Hematopoietic multipotent progenitor cell treated with erythropoietin and hydrocortisone succinate and interleukin-3 and kit ligand, for 17 days (in vitro differentiated cells): Measurements from ENCODE around the gene DLST.
A peak's percentile ranks its signal among the peaks of the same experiment; 100 is the strongest.
"Not testable (repeated sequence)": the region's sequence is repeated elsewhere in the genome, so short reads cannot be mapped to it uniquely, and the experiment has no call there.

Experiments
- DNase-seq: peaks from one replicate; pipeline ENCODE4 v3.0.0-alpha.2; 2015; ENCODE audit warnings: low spot score

DLST gene

GRCh38 chr14:74917646-74918081 lies 35.9 kb downstream of the DLST start:
- DNase-seq: no peak

- no peak for DNase-seq
Observed at GRCh38 chr14:74918380-74918779, 36.7 kb downstream of the DLST start.

- no peak for DNase-seq
Observed at GRCh38 chr14:74919421-74920165, 37.9 kb downstream of the DLST start.

GRCh38 chr14:74920281-74920680 lies 38.6 kb downstream of the DLST start:
- DNase-seq: no peak

GRCh38 chr14:74921053-74921620 lies 39.4 kb downstream of the DLST start:
- no peak for DNase-seq

GRCh38 chr14:74921987-74922751 lies 40.5 kb downstream of the DLST start:
- DNase-seq: no peak

GRCh38 chr14:74922752-74923401 lies 41.2 kb downstream of the DLST start, which contains the start of gene RPS6KL1:
Gene RPS6KL1 (minus strand): TSS chr14:74923260. CDS start chr14:74921541, 1,719 bp downstream.
- DNase-seq: peak; percentile 71

- no peak for DNase-seq
Observed at GRCh38 chr14:74924061-74924460, 42.3 kb downstream of the DLST start.

GRCh38 chr14:74927225-74927624 lies 45.5 kb downstream of the DLST start:
- peak; percentile 46 for DNase-seq

GRCh38 chr14:74929242-74929641 lies 47.5 kb downstream of the DLST start:
- no peak for DNase-seq

GRCh38 chr14:74931744-74932143 lies 50.0 kb downstream of the DLST start:
- not testable (repeated sequence) for DNase-seq

GRCh38 chr14:74932401-74932901 lies 50.7 kb downstream of the DLST start:
- no peak for DNase-seq

- DNase-seq: not testable (repeated sequence)
Observed at GRCh38 chr14:74932936-74933335, 51.2 kb downstream of the DLST start.

GRCh38 chr14:74934041-74934440 lies 52.3 kb downstream of the DLST start:
- no peak for DNase-seq

- DNase-seq: no peak
Observed at GRCh38 chr14:74934476-74935359, 53.0 kb downstream of the DLST start.

GRCh38 chr14:74935360-74935680 lies 53.6 kb downstream of the DLST start:
- DNase-seq: no peak

GRCh38 chr14:74936151-74936550 lies 54.4 kb downstream of the DLST start:
- no peak for DNase-seq

GRCh38 chr14:74936731-74937130 lies 55.0 kb downstream of the DLST start:
- DNase-seq: no peak

GRCh38 chr14:74937171-74937570 lies 55.5 kb downstream of the DLST start:
- DNase-seq: no peak

- DNase-seq: no peak
Observed at GRCh38 chr14:74938531-74939495, 57.1 kb downstream of the DLST start.
